Activated effector memory CD4-positive, alpha-beta T cell treated with anti-CD3 and anti-CD28 coated beads, Interleukin-2, amount 50 U/mL, for 16 hours (primary cell): Measurements from ENCODE around the gene ELSPBP1.
"Not testable (repeated sequence)": the region's sequence is repeated elsewhere in the genome, so short reads cannot be mapped to it uniquely, and the experiment has no call there.

Experiments
- DNase-seq: peaks from one replicate; pipeline ENCODE4 v3.0.0-alpha.2; 2020

Gene ELSPBP1

DNA sequence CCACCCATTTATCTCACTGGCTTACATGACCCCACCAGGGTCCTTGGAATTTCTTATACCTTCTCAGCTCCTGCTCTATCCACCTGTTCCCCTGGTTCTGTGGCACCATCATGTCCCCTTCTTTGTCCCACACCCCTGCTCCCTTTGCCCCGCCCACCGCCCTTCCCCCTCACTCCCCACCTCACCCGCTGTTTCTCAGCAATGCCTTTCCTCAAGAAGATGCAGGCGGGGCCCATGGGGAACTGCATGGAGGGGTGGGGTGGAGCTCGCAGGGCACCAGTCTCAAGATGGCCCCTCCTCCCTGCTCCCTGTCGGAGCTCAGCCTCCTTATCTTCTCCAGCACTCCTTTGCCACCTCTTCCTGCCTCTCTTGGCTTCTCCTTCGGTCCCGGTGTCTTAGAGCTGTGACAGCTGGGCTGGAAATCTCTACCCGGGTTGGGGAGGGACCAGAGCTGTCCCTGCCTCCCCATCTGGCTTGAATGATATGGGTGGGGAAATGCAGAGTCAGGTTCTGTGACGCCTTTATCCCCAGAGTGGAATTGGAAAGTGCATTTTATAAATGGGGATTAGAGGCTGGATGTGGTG is 49.3 kb downstream of the ELSPBP1 start, which contains the start of gene CABP5:
Gene CABP5, minus strand, starts transcription at position 405 of the 584 bp plus-strand sequence. Its CDS starts 157 bp downstream, at position 248.
- DNase-seq, result no peak

DNA sequence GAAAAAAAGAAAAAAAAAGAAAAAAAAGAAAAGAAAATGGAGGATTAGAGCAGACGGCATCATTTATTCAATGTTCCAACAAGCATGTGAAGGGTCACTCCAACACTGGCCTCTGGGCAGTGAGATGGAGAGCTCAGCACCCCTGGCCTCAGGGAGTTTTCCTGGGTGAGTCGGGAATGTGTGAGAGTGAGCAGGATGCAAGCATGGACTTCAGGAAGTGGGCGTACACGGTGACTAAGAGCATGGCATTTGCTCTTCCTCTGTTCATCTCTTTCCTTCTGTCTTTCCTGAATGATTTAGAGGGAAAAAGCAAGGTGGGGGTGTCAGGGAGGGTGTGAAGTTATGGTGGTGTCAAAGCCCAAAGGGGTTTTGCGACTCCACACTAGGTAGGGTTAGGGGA is 50.1 kb downstream of the ELSPBP1 start:
- no peak for DNase-seq

DNA sequence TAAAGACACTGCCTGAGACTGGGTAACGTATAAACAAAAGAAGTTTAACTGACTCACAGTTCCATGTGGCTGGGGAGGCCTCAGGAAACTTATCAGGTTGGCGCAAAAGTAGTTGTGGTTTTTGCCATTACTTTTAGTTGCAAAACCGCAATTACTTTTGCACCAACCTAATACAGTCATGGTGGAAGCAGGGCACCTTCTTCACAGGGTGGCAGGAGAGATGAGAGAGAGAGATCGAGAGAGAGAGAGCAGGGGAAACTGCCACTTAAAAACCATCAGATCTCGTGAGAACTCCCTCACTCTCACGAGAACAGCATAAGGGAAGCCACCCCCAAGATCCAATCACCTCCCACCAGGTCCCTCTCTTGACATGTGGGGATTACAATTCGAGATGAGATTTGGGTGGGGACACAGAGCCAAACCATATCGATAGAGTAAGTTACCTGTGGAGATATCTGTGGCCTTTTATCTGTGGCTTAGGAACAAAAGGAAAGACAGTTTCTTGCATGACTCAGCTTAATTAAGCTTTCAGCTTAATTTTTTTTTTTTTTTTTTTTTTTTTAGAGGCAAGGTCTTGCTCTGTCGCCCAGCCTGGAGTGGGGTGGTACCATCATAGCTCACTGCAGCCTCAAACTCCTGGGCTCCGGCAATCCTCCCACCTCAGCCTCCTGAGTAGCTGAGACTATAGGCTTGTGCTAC is 57.1 kb downstream of the ELSPBP1 start:
- DNase-seq, result no peak

DNA sequence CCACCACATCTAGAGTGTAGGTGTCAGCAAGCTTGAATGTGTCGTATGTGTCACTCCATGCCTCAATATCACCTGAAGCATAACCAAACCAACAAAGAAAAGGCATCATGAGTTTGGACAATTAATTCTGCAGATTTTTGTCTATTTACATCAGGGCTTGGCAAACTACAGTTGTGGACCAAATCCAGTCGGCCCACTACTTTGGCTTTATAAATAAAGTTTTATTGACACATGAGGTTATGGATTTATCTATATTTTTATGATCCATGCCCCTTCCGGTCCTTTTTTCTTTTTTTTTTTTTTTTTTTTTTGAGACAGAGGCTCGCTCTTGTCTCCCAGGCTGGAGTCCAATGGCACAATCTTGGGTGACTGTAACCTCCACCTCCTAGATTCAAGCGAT is 58.6 kb downstream of the ELSPBP1 start:
- no peak for DNase-seq

DNA sequence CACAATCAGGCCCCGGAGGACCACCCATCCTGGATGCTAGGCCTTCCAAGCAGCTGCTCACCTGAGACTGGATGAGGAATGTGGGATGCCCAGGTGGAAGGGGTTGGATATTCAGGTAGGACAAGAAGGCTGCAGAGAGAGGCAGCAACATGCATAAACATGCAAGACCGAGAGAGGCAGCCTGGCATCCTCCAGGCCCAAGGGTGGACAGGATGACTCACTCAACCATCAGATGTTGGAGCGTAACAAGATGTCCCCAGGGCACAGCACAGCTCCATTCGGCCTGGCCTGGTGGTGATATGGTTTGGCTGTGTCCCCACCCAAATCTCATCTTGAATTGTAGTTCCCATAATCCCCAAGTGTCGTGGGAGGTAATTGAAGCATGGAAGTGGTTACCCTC is 59.4 kb downstream of the ELSPBP1 start:
- no peak for DNase-seq

DNA sequence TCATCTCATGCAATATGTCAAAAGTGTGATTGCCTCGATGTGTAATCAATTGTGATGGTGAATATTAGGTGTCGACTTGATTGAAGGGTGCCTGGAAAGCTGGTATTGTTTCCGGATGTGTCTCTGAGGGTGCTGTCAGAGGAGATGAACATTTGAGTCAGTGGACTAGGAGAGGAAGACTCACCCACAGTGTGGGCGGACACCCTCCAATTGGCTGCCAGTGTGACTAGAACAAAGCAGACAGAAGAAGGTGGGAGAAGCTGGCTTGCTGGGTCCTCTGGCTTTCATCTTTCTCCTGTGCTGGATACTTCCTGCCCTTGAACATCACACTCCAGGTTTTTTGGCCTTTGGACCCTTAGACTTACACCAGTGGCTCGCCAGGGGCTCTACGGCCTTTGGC is 64.9 kb downstream of the ELSPBP1 start:
- no peak for DNase-seq

DNA sequence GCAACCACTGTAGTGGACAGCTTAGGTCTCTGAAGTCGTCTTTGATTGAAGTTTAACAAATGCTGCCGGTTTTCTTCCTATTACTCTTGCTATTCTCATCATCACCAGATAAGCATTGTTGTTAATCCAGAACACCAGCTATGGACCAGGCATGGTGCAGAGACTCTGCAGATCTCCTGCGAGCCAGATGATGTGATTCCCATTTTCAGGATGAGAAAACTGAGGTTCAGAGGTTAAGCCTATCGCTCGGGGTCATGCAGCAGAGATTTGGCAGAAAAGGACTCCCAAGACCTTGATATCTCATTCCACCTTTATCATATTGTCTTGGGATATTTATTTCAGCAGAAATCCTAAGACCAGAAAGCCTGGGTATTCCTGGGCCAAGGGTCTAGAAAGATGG is 65.9 kb downstream of the ELSPBP1 start:
- DNase-seq, result no peak

DNA sequence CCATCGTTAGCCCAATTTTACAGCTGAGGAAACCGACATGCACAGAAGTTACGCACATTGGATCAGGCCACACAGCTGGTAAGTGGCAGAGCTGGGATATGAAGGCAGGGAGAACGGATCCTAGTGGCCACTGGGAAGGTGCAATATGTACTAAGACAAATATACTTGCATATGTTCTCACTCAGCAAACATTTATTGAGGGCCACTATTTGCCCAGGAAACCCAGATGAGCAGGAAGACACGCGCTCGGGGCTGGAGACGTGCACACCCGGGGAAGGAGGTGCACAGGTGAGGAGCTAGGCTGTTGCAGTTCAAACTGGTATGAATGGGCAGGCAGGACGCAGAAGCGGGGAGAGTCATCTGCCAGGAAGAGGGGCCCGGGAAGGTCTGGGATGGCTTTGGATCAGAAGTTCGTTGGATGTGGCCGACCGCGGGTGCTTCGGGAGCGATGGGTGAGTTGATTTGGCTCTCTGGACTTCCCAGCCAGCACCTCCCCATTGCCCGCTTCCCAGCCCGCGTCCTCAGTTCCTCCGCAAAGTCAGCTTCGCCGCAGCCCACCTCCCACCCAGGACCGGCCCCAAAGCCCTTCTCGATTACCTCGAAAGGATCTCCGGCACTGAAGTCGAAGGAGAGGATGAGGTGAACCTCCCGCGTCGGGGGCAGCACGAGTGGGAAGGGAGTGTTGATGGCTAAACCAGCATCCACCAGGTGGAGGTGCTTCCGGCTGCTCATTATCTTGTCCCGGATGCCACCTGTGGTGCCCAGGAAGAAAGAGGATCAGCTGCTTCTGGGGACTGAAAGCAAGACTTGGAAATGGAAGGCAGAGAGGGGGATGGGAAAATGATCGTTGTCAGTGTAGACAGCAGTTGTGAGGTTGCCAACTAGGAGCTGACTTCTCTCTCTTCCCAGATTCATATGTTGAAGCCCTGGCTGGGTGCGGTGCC is 67.2 kb downstream of the ELSPBP1 start:
- no peak for DNase-seq

DNA sequence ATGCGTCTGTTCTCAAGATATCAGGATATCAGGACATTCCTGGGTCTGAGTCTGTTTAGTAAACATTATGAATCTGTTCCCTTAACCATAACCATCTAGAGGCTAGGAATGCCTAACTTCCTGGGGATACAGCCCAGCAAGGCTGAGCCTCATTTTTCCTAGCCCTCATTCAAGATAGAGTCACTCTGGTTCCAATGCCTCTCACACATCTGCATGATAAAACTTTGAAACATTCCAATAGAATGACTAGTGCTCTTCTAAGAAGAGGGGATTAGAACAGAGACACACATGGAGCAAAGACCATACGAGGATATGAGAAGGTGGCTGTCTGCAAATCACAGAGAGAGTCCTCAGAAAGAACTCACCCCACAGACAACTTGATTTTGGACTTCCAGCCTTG is 70.1 kb downstream of the ELSPBP1 start:
- DNase-seq, result no peak

DNA sequence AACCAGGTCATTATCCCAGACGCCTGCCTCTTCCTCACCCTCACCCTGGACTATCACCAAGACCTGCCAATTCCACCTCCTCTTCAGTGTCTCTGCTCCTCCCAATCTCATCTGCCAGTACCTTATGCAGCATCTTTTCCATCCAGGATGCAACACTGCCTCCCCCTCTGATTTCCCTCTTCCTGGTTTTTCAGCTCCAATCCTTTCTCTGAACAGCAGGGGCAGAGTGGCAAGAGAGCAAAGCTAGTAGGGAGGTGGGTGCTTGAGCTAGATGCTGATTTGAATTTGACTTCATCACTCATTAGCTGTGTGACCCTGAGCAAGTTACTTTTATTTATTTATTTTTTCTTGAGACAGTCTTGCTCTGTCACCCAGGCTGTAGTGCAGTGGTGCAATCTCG is 75.0 kb downstream of the ELSPBP1 start:
- no peak for DNase-seq

DNA sequence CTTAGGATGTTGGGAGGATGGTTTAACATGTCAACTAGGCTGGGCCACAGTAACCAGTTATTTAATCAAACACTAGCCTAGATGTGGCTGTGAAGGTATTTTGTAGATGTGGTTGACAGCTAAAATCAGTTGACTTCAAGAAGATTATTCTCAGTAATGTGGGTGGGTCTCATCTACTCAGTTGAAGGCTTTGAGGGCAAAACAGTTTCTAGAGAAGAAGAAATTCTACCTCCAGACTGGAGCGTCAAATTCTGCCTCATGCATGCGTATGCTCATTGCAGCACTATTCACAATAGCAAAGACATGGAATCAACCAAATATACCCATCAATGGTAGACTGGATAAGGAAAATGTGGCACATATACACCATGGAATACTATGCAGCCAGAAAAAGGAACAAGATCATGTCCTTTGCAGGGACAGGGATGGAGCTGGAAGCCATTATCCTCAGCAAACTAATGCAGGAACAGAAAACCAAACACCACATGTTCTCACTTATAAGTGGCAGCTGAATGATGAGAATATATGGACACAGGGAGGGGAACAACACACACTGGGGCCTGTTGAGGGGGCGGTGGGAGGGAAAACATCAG is 75.8 kb downstream of the ELSPBP1 start:
- DNase-seq, result not testable (repeated sequence)
